K562 (cell line): ENCODE measurements around the gene PAEP. TPM values are rescaled to one million over a fixed set of nuclear protein-coding genes. Genes with fewer than 3 reads are reported as not detected.

ENCODE experiments used
- polyA plus RNA-seq, 8 experiments: library from polyadenylated mRNA; depleted of rRNA in 4 of 8; stranded (reverse) in 5 of 8; unstranded in 3 of 8; fragments of >200 nt; fragmentation: Nextera tagmentation in 2 of 8; fragmentation: Illumina TruSeq in 1 of 8; extraction: Ambion mirVana in 2 of 8; extraction: Trizol in 1 of 8; gene quantifications; 2 replicates each; pipeline versions ENCODE4 v1.2.1 to v1.2.3, GENCODE V29; 2011 to 2014; ENCODE audit warnings: inconsistent platforms in 1 of 8, missing spikeins in 1 of 8
- total RNA-seq, 7 experiments: library from RNA; depleted of rRNA in 6 of 7; stranded (reverse); fragments of >200 nt in 6 of 7; fragmentation: Illumina TruSeq in 2 of 7; extraction: Trizol in 2 of 7; gene quantifications; 2 replicates each; pipeline versions ENCODE4 v1.2.1 to v1.2.3, GENCODE V29; 2011 to 2021; ENCODE audit warnings: low replicate concordance in 1 of 7

Gene PAEP
- total and polyA plus RNA-seq, 9 of the 15 experiments (the other 6 are each of a cell fraction or from before 2014, with no cell fraction given), result 0.22 to 4.5 (median 0.58) TPM

Other genes starting within 250 kb of the PAEP start
Only the 7 nearest of the 8 such genes appear.
- 25.1 and 29.6 TPM in 2 replicates for gene PPP1R26, start 82.0 kb upstream of the PAEP start, total RNA-seq (2014; rRNA removed)
- 8.1 and 11.3 TPM in 2 replicates for gene PPP1R26, start 82.0 kb upstream of the PAEP start, total RNA-seq (2014; rRNA removed; fragmentation: Illumina TruSeq; extraction: Trizol)
- 18.2 and 19.4 TPM in 2 replicates for gene PPP1R26, start 82.0 kb upstream of the PAEP start, total RNA-seq (2015; rRNA removed; fragmentation: Illumina TruSeq; extraction: Trizol)
- gene PPP1R26, start 82.0 kb upstream of the PAEP start, total RNA-seq (2021), result 23.6 and 26.8 TPM in 2 replicates
- 8.6 and 9.3 TPM in 2 replicates for gene PPP1R26, start 82.0 kb upstream of the PAEP start, polyA plus RNA-seq (2011; rRNA removed)
- 8.0 and 12.4 TPM in 2 replicates for gene PPP1R26, start 82.0 kb upstream of the PAEP start, polyA plus RNA-seq (2014; fragmentation: Illumina TruSeq; extraction: Trizol)
- under 1 TPM; 0.77 to 0.89 TPM for gene PPP1R26, start 82.0 kb upstream of the PAEP start, polyA plus RNA-seq (2014; fragmentation: Nextera tagmentation; extraction: Ambion mirVana)
- 15.0 and 15.6 TPM in 2 replicates for gene PPP1R26, start 82.0 kb upstream of the PAEP start, polyA plus RNA-seq (2014; rRNA removed)
- 120 and 168 TPM in 2 replicates for gene MRPS2, start 61.1 kb upstream of the PAEP start, total RNA-seq (2014; rRNA removed)
- gene MRPS2, start 61.1 kb upstream of the PAEP start, total RNA-seq (2014; rRNA removed; fragmentation: Illumina TruSeq; extraction: Trizol), result 27.3 and 39.7 TPM in 2 replicates
- 73.9 and 75.9 TPM in 2 replicates for gene MRPS2, start 61.1 kb upstream of the PAEP start, total RNA-seq (2015; rRNA removed; fragmentation: Illumina TruSeq; extraction: Trizol)
- gene MRPS2, start 61.1 kb upstream of the PAEP start, total RNA-seq (2021), result 106 and 110 TPM in 2 replicates
- 81.3 and 135 TPM in 2 replicates for gene MRPS2, start 61.1 kb upstream of the PAEP start, polyA plus RNA-seq (2011; rRNA removed)
- 167 and 221 TPM in 2 replicates for gene MRPS2, start 61.1 kb upstream of the PAEP start, polyA plus RNA-seq (2014; fragmentation: Illumina TruSeq; extraction: Trizol)
- gene MRPS2, start 61.1 kb upstream of the PAEP start, polyA plus RNA-seq (2014; fragmentation: Nextera tagmentation; extraction: Ambion mirVana), result 10 to 100 TPM in 1 of 2 experiments, 1 to 10 TPM in 1; 8.0 to 10.9 TPM
- gene MRPS2, start 61.1 kb upstream of the PAEP start, polyA plus RNA-seq (2014; rRNA removed), result 128 and 133 TPM in 2 replicates
- not detected in 2 replicates for gene LCN1, start 40.3 kb upstream of the PAEP start, total RNA-seq (2014; rRNA removed)
- gene LCN1, start 40.3 kb upstream of the PAEP start, total RNA-seq (2014; rRNA removed; fragmentation: Illumina TruSeq; extraction: Trizol), result not detected in 2 replicates
- gene LCN1, start 40.3 kb upstream of the PAEP start, total RNA-seq (2015; rRNA removed; fragmentation: Illumina TruSeq; extraction: Trizol), result not detected in 2 replicates
- not detected in 2 replicates for gene LCN1, start 40.3 kb upstream of the PAEP start, total RNA-seq (2021)
- not detected in 2 replicates for gene LCN1, start 40.3 kb upstream of the PAEP start, polyA plus RNA-seq (2011; rRNA removed)
- gene LCN1, start 40.3 kb upstream of the PAEP start, polyA plus RNA-seq (2014; fragmentation: Illumina TruSeq; extraction: Trizol), result not detected in 2 replicates
- gene LCN1, start 40.3 kb upstream of the PAEP start, polyA plus RNA-seq (2014; fragmentation: Nextera tagmentation; extraction: Ambion mirVana), result not detected
- gene LCN1, start 40.3 kb upstream of the PAEP start, polyA plus RNA-seq (2014; rRNA removed), result not detected in 2 replicates
- gene OBP2A, start 15.6 kb upstream of the PAEP start, total RNA-seq (2014; rRNA removed), result not detected in 2 replicates
- gene OBP2A, start 15.6 kb upstream of the PAEP start, total RNA-seq (2014; rRNA removed; fragmentation: Illumina TruSeq; extraction: Trizol), result not detected in 2 replicates
- gene OBP2A, start 15.6 kb upstream of the PAEP start, total RNA-seq (2015; rRNA removed; fragmentation: Illumina TruSeq; extraction: Trizol), result not detected in 2 replicates
- gene OBP2A, start 15.6 kb upstream of the PAEP start, total RNA-seq (2021), result not detected in 2 replicates
- not detected in 2 replicates for gene OBP2A, start 15.6 kb upstream of the PAEP start, polyA plus RNA-seq (2011; rRNA removed)
- not detected in 2 replicates for gene OBP2A, start 15.6 kb upstream of the PAEP start, polyA plus RNA-seq (2014; fragmentation: Illumina TruSeq; extraction: Trizol)
- not detected for gene OBP2A, start 15.6 kb upstream of the PAEP start, polyA plus RNA-seq (2014; fragmentation: Nextera tagmentation; extraction: Ambion mirVana)
- not detected in 2 replicates for gene OBP2A, start 15.6 kb upstream of the PAEP start, polyA plus RNA-seq (2014; rRNA removed)
- not detected in 2 replicates for gene GLT6D1, start 77.8 kb downstream of the PAEP start, total RNA-seq (2014; rRNA removed)
- gene GLT6D1, start 77.8 kb downstream of the PAEP start, total RNA-seq (2014; rRNA removed; fragmentation: Illumina TruSeq; extraction: Trizol), result not detected in 2 replicates
- gene GLT6D1, start 77.8 kb downstream of the PAEP start, total RNA-seq (2015; rRNA removed; fragmentation: Illumina TruSeq; extraction: Trizol), result not detected in 2 replicates
- gene GLT6D1, start 77.8 kb downstream of the PAEP start, total RNA-seq (2021), result not detected in 2 replicates
- gene GLT6D1, start 77.8 kb downstream of the PAEP start, polyA plus RNA-seq (2011; rRNA removed), result not detected in 2 replicates
- gene GLT6D1, start 77.8 kb downstream of the PAEP start, polyA plus RNA-seq (2014; fragmentation: Illumina TruSeq; extraction: Trizol), result not detected in 2 replicates
- not detected for gene GLT6D1, start 77.8 kb downstream of the PAEP start, polyA plus RNA-seq (2014; fragmentation: Nextera tagmentation; extraction: Ambion mirVana)
- gene GLT6D1, start 77.8 kb downstream of the PAEP start, polyA plus RNA-seq (2014; rRNA removed), result not detected in 2 replicates
- not detected in 2 replicates for gene LCN9, start 101.6 kb downstream of the PAEP start, total RNA-seq (2014; rRNA removed)
- not detected in 2 replicates for gene LCN9, start 101.6 kb downstream of the PAEP start, total RNA-seq (2014; rRNA removed; fragmentation: Illumina TruSeq; extraction: Trizol)
- not detected in 2 replicates for gene LCN9, start 101.6 kb downstream of the PAEP start, total RNA-seq (2015; rRNA removed; fragmentation: Illumina TruSeq; extraction: Trizol)
- gene LCN9, start 101.6 kb downstream of the PAEP start, total RNA-seq (2021), result not detected in 2 replicates
- not detected in 2 replicates for gene LCN9, start 101.6 kb downstream of the PAEP start, polyA plus RNA-seq (2011; rRNA removed)
- gene LCN9, start 101.6 kb downstream of the PAEP start, polyA plus RNA-seq (2014; fragmentation: Illumina TruSeq; extraction: Trizol), result not detected in 2 replicates
- not detected for gene LCN9, start 101.6 kb downstream of the PAEP start, polyA plus RNA-seq (2014; fragmentation: Nextera tagmentation; extraction: Ambion mirVana)
- not detected in 2 replicates for gene LCN9, start 101.6 kb downstream of the PAEP start, polyA plus RNA-seq (2014; rRNA removed)
- gene SOHLH1, start 137.7 kb downstream of the PAEP start, total RNA-seq (2014; rRNA removed), result 0.16 and 0.41 TPM in 2 replicates
- gene SOHLH1, start 137.7 kb downstream of the PAEP start, total RNA-seq (2014; rRNA removed; fragmentation: Illumina TruSeq; extraction: Trizol), result not detected in 2 replicates
- gene SOHLH1, start 137.7 kb downstream of the PAEP start, total RNA-seq (2015; rRNA removed; fragmentation: Illumina TruSeq; extraction: Trizol), result 0.19 TPM in 1 of 2 replicates, not detected in the other
- gene SOHLH1, start 137.7 kb downstream of the PAEP start, total RNA-seq (2021), result 0.29 TPM in 1 of 2 replicates, not detected in the other
- gene SOHLH1, start 137.7 kb downstream of the PAEP start, polyA plus RNA-seq (2011; rRNA removed), result 0.16 and 0.17 TPM in 2 replicates
- gene SOHLH1, start 137.7 kb downstream of the PAEP start, polyA plus RNA-seq (2014; fragmentation: Illumina TruSeq; extraction: Trizol), result not detected in 2 replicates
- gene SOHLH1, start 137.7 kb downstream of the PAEP start, polyA plus RNA-seq (2014; fragmentation: Nextera tagmentation; extraction: Ambion mirVana), result not detected
- 0.24 TPM in 1 of 2 replicates, not detected in the other for gene SOHLH1, start 137.7 kb downstream of the PAEP start, polyA plus RNA-seq (2014; rRNA removed)